Left renal cortex interstitium (tissue), 4 donors: ENCODE data around the gene POU2F2. TPM values are rescaled to one million over a fixed set of nuclear protein-coding genes. Genes with fewer than 3 reads are reported as not detected.

Experiments used
- DNase-seq, 4 donors: peaks; one replicate each; pipeline ENCODE4 v3.0.0-alpha.2; 2013; ENCODE audit warnings: low read depth in 4 of 4, low spot score in 2 of 4, missing footprints in 1 of 4
- polyA plus RNA-seq, 4 donors: library from polyadenylated mRNA; unstranded; fragments of 120-200 nt; gene quantifications; one replicate each; pipeline ENCODE4 v1.2.1, GENCODE V29; 2013; ENCODE audit not compliant: insufficient read length in 4 of 4

Gene POU2F2
- polyA plus RNA-seq, result under 1 TPM; 0.81 to 0.95 (median 0.91) TPM

GRCh38 chr19:42132030-42132628 lies at the start of gene POU2F2:
POU2F2 (minus strand) TSS chr19:42132446; CDS start chr19:42132411, 35 bp downstream.
- no peak for DNase-seq

GRCh38 chr19:42178791-42179674 lies 46.8 kb upstream of the POU2F2 start:
- no peak for DNase-seq

GRCh38 chr19:42177686-42178019 lies 45.4 kb upstream of the POU2F2 start:
- DNase-seq, result no peak

- peak in 3 of 4 donors; percentile 26 to 49 (median 32) for DNase-seq
These were observed 44.9 kb upstream of the POU2F2 start for GRCh38 chr19:42176990-42177685.

GRCh38 chr19:42176649-42176989 lies 44.4 kb upstream of the POU2F2 start:
- DNase-seq, result no peak

GRCh38 chr19:42175952-42176648 lies 43.9 kb upstream of the POU2F2 start:
- no peak for DNase-seq

- DNase-seq, result no peak
These were observed 42.9 kb upstream of the POU2F2 start for GRCh38 chr19:42174958-42175734.

- no peak for DNase-seq
These were observed 41.9 kb upstream of the POU2F2 start for GRCh38 chr19:42174188-42174587.

GRCh38 chr19:42173695-42174094 lies 41.4 kb upstream of the POU2F2 start:
- no peak for DNase-seq

GRCh38 chr19:42172261-42172660 lies 40.0 kb upstream of the POU2F2 start:
- DNase-seq, result no peak

- DNase-seq, result no peak
These were observed 38.5 kb upstream of the POU2F2 start for GRCh38 chr19:42170715-42171114.

GRCh38 chr19:42169486-42170413 lies 37.5 kb upstream of the POU2F2 start:
- DNase-seq, result no peak

GRCh38 chr19:42168206-42168605 lies 36.0 kb upstream of the POU2F2 start:
- DNase-seq, result no peak

- no peak for DNase-seq
These were observed 34.1 kb upstream of the POU2F2 start for GRCh38 chr19:42166316-42166715.

GRCh38 chr19:42165146-42165545 lies 32.9 kb upstream of the POU2F2 start:
- DNase-seq, result no peak

- DNase-seq, result no peak
These were observed 29.5 kb upstream of the POU2F2 start for GRCh38 chr19:42161616-42162263.

- DNase-seq, result no peak
These were observed 27.7 kb upstream of the POU2F2 start for GRCh38 chr19:42159942-42160341.

- no peak for DNase-seq
These were observed 26.7 kb upstream of the POU2F2 start for GRCh38 chr19:42158926-42159325.

GRCh38 chr19:42156571-42156970 lies 24.3 kb upstream of the POU2F2 start:
- no peak for DNase-seq
